NCI-H69 (cell line): Measurements from ENCODE around the gene FAT2.
"Not testable (repeated sequence)": the region's sequence is repeated elsewhere in the genome, so short reads cannot be mapped to it uniquely, and the experiment has no call there.

Source experiments
- DNase-seq: peaks from one replicate; lab custom pipeline; 2025; lab: John Stamatoyannopoulos, UW

FAT2 gene

GRCh38 chr5:151614565-151614964, 23.4 kb upstream of the FAT2 start:
- DNase-seq: peak; percentile 4

DNA sequence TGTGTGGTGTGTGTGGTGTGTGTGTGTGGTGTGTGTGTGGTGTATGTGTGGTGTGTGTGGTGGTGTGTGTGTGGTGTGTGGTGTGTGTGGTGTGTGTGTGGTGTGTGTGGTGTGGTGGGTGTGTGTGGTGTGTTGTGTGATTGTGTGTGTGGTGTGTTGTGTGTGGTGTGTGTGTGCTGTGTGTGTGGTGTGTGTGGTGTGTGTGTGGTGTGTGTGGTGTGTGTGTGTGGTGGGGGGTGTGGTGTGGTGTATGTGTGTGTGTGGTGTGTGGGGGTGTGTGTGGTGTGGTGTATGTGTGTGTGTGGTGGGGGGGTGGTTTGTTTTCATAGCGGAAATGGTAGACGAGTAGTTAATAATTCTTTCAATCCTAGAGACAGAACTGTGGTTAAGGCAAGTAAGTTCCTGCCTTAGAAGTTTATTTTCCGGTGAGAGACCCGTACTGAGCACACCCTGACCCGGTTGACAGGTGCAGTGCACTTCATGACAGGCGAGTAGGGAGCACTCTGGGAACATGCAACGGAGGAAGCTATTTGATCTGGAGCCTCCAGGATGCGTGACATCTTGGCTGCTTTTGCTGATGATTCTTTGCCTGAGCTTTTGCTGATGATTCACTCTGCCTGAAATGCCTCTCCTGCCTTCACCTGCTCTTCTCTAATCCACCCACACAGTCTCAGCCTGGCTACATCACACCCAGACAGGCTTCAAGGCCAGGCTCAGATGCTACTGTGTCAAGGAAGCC, 21.7 kb upstream of the FAT2 start:
- no peak for DNase-seq

DNA sequence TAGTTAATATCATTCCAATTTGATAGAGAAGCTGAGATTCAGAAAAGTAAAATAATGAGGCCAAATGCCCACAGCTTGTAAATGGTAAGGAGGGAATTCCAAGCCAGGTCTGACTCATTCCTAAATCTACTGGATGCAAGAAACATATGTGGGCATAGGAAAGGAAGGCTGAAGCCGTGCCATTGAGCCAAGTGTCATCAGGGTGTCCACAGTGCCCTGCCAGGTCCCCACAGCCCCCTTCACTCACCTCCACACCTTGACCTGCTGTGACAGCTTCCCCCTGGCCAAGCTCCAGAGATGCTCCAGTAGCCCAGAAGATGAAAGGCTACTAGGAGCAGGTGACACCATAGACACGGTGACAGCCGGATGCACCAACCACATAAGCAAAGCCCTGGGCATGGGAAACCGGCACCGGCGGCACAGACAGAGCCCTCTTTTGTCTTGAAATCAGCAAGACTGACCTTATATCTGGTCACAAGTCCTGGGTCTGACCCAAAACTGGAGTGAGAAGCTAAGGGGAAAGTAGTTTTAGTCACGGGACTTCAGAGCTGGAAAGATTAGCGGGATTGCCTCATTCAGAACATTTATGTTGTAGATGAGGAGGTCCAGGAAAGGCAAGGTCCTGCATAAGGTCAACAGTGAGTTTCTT, 20.1 kb upstream of the FAT2 start:
- DNase-seq: no peak

GRCh38 chr5:151608522-151608921, 17.4 kb upstream of the FAT2 start:
- DNase-seq: no peak

DNA sequence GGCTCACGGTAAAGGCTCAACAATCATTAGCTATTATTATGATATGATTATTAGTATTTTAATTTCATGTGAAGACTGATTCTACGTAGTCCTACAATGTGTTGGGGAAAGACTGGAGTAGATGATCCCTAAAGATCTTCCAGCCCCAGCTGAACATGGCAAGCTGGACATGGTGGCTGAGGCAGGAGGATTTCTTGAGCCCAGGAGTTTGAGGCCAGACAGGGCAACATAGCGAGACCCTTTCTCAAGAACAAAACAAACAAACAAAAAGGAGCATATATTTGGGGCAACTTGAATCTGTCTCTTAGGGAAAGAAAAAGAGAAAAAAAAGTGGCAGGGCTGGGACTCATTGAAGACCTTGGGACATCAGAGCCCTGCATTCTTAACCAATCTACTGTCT, 16.2 kb upstream of the FAT2 start:
- DNase-seq: no peak

GRCh38 chr5:151605559-151605958, 14.4 kb upstream of the FAT2 start:
- no peak for DNase-seq

GRCh38 chr5:151602806-151603205, 11.7 kb upstream of the FAT2 start:
- no peak for DNase-seq

- no peak for DNase-seq
Measured at GRCh38 chr5:151601391-151601790, 10.3 kb upstream of the FAT2 start.

DNA sequence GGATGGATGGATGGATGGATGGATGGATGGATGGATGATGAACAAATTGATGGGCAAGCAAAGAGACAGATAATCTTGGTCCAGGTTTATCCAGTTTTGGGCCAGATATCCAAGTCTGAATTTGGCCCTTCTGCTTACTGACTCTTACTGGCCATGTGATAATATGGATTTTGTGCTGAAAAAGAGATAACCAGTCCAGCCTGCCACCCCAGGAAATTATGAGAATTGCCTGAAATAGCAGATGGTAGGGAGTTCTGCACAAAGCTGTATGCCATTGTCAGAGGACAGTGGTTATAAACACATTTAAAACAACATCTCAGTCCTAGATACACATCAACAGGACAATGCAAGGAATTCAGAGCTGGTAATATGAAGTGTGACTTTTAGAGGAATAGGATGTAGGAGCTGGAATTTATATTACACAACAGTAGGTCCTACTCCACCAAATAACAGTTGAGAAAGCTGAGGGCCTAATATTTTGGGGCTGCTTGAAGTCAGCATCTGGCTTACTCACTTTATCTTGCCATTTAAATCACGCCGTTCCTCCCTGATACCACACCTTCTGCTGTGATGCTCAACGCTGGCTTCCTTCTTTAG, 9.0 kb upstream of the FAT2 start:
- DNase-seq: no peak

- no peak for DNase-seq
Measured at GRCh38 chr5:151598984-151599383, 7.9 kb upstream of the FAT2 start.

DNA sequence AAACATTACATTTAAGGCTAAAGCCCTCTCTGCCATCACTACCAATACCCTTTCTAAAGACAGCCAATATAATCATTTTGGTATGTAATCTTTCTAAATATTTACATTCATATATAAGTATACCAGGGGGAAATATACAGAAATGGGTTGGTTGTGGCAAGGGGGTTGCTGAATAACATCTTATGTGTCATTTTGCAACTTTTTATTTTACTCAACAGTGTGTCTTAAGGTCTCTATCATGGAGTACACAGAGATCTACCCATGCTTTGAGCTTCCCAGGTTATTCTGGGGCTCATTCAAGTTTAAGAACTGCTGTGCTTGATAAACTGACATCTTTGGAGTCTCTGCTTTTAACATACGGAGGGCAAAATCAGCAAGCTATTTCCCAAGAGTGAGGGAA, 7.4 kb upstream of the FAT2 start:
- no peak for DNase-seq

DNA sequence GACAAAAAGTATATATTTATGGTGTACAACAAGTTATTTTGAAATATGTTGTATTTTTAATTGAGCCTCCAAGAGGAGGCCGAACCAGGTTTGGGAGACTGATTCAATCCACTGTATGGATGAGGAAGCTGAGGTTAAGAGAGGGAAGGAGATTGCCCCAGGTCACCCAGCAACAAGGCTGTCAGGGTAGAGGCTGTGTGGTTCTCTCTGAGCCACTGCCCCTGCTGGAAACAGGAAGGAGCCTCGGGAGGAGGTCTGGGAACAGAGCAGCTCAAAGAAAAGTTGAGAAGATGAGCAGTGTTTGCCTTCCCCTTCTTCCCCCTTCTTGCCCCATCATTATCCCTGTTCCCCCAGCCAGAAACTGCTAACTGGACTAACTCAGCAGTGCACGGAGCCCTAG, 6.6 kb upstream of the FAT2 start:
- DNase-seq: no peak

DNA sequence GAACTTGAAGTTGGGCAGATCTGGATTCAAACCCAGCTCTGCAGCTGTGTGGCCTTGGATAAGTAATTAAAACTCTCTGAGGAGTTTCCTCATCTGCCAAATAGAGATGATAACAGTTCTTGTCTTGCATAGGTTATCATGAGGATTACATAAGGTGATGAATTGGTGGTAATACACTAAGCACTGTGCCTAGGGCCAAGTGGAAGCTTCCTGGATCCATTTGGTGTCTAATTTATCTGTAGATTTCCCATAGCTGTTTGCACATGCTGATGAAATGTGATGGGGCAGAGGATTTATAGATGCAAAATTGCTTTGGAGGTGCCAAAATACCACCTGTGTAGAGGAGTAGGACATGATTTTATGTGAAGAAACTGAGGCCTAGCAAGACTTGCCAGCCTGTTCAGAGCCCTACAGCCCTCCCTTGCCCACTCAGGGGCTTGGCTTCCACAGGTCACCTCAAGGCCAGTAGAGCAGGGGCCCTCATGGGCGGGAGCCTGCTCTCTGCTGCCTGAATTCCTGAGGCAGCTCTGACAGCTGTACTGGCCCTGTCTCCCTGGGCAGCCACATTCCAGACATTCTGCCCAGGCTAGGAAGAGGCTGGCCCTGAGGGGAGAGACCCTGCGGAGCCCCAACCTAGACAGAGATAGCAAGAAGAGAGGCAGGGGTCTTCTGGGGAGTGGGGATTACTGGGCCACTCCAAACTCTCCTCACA, 5.9 kb upstream of the FAT2 start:
- no peak for DNase-seq

DNA sequence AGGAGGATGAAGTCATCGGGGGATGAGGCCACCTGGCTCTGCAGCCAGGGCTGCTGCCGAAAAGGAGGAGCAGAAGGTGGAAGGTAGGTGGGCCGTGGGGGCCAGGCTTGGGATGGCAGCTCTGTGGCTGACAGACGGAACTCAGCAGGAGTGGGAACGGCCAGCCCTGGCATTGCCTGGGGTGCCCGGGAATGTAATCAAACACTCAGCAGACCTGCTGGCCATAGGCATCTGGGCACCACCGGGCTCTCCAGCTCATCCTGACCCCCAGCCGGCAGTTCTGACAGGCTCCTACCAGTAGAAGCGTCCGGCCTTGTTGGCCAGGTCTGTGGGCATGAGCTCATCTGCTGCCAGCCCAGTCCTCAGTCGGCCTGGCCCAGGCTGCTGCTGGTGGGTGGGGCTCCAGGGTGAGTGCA, 4.3 kb upstream of the FAT2 start:
- DNase-seq: no peak

DNA sequence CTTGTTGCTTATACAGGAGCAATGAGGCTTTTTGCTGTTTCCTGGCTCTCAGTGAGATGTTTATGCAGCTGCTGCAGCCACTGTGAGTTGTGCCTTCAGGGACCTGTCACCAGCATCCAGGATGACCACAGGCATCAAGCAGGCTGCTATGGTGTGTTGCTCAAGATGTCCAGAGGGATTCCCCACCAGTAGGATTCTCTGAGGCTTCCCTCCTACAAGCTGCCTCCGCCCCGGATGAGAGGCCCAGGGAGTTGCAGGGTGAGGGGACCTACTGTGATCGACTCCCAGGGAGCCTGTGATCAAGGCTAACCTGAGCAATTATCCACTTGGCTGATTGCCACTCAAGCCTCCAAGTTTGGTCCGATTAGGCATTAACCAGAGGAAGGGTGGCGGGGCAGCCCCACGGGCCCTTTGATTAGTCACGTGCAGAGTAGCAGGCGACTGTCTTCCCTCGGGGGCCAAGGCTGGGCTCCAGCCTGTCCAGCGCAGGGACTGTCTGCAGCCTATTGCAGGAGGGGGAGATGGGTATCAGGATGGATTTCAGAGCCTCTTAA, 1.8 kb upstream of the FAT2 start:
- DNase-seq: peak; percentile 16

DNA sequence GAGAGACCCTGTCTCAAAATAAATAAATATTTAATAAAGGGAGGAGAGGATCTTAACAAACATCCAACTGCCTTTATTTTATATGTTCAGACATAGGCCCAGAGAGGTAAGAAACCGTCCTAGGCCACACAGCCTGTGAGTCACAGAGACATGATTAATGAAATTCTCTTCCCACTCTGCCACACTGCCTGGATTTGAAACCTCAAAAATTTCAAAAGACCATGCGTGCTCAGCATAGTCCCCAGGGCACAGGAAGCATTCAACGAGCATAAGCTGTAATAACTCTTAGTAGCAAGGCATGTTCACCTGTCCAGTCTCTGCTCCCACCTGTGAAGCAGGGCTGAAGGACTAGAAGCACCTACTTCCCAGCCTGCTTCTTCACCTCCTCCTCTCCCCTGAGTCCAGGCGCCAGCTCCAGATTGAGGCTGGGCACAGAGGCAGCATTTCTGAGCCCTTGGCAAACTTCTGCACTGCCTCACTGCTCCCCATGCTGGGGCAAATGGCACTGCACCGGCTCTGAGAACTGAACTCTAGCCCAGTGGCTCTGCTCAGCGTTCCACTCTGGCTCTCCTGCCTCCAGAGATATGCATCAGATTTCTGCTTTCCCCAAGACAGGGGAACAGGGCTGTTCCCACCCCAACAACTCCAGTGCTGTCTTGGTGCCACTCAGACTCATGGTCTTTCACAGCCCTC, 1.1 kb downstream of the FAT2 start:
- DNase-seq: no peak

DNA sequence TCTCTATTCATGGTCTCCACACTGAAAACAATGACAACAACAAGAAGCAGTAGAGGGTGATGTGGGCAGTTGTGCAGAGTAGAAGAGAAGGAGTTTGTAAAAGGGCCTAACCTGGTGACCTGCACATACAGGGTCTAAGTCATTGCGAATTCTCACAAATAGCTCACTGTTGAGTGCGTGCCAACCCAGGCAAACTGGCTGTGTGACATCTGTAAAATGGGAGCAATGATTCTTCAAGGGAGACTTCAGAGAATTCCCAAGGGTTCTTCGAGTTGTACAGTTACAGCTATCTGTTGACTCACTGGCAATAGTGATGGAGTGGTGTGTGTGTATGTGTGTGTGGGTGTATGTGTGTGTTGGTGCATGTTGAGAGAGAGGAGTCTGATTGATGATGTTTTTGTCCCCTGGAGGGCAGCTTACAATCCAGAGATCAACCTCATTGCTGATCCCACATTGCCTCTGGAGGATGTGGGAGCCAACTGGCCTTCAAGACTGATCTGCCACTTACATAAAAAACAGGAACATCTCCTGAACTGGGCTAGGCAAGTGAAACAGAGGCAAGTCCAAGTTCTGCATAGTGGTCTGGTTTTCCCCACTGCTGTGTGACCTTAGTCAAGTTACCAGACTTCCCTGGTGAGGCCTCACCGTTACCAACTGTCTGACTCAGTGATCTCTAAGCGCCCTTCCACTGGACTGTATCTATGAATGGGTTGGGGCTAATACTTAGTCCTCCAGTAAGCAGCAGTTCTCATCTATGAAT, 3.2 kb downstream of the FAT2 start:
- DNase-seq: no peak

- no peak for DNase-seq
Measured at GRCh38 chr5:151585970-151586369, 5.2 kb downstream of the FAT2 start.

DNA sequence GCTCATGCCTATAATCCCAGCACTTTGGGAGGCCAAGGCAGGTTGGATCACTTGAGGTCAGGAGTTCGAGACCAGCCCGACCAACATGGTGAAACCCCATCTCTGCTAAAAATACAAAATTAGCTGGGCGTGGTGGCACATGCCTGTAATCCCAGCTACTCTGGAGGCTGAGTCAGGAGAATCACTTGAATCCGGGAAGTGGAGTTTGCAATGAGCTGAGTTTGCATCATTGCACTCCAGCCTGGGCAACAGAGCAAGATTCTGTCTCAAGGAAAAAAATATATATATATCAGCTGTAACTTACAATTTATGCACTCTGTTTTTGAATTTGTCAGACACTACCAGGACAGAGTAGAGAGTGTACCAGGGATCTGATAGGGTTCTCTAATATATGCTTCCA, 5.8 kb downstream of the FAT2 start:
- DNase-seq: not testable (repeated sequence)

- DNase-seq: no peak
Measured at GRCh38 chr5:151584057-151584937, 6.8 kb downstream of the FAT2 start.
